GM19043 (cell line): ENCODE measurements around the gene CACNA1D.
"Not testable (repeated sequence)": the region's sequence is repeated elsewhere in the genome, so short reads cannot be mapped to it uniquely, and the experiment has no call there.

Experiments
- ATAC-seq: cut with Tn5 transposase; IDR thresholded peaks from one replicate; pipeline ENCODE4 v1.9.1; 2021; ENCODE audit warnings: low read depth; ENCODE audit not compliant: unreplicated experiment

The CACNA1D gene

DNA sequence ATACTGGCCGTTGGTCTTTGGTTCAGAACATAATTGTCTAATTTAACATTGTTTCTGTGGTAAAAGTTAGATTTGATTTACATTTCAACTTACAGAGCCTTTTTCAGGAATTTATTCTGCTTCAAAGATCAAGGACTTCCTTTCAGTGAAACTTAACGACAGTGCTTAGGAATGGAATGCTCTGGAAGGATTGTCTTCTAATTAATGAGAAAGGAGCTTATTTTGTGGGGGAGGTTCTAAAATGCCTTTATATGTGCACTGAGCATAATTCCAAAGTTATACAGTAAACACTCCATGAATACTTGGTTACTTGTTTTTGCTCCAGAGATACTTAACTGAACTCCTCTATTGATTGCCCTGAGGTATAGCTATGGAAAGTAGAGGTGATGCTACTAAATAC is 75.7 kb downstream of the CACNA1D start:
- ATAC-seq, result no peak

DNA sequence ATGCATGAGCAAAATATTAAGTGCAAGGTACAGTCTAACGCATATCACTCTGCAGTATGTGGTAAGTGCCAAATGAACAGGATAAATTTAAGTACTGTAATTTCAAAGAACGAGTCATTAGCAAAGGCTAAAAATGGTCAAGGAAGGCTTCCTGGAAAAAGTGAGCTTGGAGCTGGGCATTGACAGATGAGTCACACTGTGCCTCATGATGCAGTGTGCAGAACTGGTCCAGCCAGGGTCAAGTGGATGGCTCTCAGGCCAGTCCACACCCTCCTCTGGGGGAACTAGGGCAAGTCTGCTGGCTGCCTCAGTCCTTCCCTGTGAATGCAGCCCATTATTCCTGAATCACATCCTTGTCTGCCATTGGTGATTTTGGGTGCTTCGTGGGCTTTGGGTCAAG is 76.3 kb downstream of the CACNA1D start:
- no peak for ATAC-seq

DNA sequence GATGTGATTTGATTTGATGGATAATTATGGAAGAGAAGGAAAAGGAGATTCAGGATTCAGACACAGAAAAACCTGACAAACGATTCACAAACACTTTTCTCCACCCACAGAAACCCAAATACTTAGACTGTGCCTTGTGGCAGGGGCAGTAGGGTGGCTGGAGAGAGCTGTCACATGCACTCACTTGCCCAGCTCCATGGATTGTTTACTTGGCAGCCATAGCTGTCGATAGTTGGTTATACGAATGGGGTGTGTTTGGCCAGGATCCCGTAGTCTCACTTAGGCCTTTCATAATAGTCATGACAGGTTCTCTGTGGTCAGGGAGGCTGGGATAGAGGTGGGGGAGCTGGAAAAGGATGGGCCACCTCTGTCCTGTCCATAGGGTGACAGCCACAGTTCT is 76.9 kb downstream of the CACNA1D start:
- no peak for ATAC-seq

DNA sequence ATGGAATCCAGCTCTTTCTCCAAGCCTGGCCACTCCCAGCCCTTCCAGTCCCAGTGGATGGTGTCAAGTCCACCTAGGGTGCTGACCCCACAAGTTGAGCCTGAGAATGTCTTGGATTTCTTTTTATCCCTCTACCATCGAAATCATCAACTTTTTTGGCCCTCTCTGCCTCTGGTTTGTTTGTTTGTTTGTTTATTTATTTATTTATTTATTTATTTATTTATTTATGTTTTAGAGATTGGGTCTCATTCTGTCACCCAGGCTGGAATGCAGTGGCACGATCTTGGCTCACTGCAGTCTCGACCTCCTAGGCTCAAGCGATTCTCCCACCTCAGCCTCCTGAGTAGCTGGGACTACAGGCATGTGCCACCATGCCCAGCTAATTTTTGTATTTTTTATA is 77.8 kb downstream of the CACNA1D start:
- ATAC-seq, result not testable (repeated sequence)

DNA sequence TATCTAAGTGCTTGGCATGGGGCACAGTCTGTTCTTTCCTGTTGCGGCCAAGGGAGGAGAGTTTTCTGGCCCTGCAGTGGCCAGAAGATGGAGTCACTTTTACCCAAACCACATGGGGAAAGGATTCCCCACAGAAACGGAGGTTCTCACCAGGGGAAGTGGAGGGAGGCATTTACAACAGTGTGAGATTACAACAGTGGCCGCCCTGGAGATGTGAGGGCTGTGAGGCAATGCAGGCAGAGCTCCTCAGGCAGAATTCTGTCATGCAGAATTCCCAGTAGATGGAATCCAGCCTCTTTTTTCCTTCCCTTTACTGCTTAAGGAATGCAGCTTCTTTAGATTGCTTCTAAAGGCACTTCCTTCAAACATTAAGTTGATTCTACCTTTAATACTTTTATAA is 83.1 kb downstream of the CACNA1D start:
- no peak for ATAC-seq

DNA sequence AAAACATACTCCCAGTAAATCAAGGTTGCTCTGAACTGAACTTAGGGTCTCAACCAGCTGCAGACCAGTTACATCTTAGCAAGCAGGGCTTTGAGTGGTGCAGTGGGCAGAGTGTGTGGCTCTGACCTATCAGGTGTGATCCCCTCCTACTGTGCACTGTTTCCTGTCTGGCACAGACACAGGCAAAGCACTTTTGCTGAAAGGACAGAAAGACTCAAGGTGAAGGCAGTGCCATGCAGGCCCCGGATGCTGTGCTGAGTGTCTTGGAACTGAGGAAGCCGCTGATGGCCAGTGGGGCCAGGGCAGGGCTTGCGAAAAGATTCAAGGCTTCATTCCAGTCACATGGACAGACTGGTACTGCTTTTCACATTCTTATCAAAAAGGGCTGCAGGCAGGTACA is 85.2 kb downstream of the CACNA1D start:
- ATAC-seq, result no peak

DNA sequence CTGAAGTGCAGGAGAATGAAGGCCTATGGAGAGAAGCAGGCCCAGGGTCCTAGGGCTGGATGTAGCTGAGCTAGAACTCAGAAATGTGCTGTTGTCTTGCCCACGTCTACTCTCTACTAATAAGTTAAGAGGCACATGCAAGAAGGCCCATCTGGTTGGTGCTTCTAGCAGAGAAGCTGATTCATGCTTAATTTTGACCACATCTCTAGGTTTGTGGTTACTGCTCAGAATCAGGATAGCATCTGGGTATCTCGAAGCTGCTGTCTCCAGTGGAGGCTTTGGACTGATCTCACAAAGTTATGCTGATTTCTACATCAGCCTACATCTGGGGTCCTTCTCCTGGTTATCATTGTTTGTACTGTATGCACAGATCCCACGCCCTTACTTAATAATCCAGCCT is 87.3 kb downstream of the CACNA1D start:
- no peak for ATAC-seq

DNA sequence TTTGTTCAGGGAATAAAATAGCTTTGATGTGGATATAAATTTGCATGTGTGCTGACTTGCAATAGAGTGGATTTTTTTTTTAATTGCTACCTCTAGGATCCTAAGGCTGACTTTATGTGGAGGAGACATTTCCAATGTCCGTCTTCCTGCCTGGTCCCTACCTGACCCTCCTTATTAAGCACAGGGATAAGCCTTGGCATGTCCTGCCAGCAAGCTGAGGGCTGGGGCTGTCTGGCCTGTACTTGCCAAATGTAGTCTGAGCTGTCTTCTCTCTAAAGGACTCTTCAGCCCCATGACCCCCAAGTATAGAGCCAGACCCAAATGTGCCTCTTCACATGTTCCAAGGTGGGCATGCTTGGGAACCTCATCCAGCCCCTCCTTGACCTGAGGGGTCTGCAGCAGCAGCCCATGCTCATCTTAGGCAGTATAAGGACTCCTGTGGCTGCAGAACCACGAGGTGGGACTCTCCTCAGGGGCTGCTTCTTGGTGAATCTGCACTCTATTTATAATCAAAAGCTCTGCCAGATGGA is 88.8 kb downstream of the CACNA1D start:
- ATAC-seq, result no peak

DNA sequence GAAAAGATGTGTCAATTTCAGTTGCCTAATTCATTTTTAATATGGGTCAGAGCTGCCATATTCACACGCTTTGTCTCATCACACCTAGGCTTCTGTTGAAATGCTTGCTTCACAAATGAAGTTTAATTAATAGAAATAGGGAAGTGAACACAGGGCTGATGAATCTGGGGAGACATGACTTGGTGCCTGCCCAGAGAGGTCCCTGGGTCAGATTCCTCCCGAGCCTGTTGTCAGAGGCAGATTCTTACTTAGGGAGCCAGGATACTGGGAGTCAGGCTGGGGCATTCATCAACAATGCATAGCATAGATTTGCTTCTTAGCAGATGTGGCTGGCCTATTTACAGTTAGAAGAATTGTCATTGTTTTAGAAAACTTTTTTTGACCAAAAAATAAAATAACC is 90.6 kb downstream of the CACNA1D start:
- ATAC-seq, result no peak

DNA sequence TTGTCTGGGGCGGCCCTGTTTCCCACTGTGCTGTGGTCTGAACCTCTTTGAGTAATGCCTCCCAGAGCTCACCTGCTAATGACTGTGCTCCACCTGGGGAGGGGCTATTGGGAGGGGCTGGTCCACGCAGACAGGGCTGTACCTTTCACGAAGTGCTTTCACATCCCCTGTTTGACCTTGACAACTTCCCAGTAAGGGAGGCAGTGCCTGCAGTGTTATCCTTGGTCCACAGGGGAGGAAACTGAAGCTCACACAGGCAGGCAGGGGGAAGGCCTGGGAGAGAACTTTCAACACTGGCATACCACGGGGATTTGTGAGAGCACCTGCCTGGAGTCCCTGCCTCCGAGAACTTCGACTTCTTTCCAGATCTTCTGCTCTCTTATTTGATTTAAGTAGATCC is 91.2 kb downstream of the CACNA1D start:
- ATAC-seq, result no peak

DNA sequence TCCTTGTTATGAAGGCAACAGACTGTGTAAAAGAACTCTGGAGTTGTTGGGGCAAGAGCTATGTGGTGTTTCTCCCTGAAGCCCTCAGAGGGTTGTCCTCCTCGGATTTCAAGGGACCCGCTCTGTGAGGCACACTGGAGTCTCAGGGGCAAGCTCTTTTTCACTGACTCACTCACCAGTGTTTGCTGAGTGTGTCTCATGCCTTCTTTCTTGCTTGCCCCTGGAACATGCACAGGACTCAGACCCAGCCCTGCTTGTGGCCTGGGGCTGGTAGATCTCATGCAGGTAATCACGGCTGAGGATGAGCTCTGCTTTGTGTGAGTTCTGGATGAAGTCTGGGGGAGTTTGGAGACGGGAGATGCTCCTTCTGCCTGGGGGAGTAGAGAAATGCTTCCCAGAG is 93.7 kb downstream of the CACNA1D start:
- no peak for ATAC-seq

DNA sequence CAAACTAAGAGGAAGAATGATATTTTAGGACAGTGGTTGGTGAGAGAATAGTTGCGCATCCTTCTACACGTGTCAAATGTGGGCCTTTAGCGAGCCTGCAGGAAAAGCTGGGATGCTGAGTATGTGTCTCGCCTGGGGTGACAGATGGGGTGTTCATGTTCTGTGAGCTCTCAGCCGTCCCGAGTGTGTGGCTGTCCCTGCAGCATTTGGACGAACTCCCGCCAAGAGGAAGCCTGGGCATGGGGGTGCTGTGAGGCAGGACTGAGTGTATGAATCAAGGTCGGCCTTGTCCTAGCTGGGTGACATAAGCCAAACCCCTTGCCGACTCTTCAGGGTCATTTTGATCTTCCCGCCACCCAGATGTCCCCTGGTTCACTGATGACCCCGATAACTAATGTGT is 94.8 kb downstream of the CACNA1D start:
- ATAC-seq, result no peak

DNA sequence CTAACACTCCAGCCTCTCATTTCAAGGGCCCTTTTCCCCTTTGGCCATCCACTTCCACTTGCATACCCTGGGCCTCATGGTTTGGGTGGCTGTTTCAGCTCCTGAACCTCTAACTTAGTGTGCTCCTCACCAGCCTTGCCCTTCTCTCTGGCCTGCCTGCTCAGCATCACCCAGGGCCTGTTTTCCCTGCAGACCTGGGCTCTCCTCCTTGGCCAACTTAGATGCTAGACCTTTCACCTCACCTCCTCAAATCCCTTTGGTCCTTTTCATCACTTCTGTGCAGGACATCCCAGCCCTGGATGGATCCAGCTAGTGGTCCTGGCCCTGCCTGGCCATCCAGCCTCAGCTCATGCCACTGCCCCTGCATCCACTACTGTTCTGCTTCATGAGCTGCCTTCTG is 95.4 kb downstream of the CACNA1D start:
- ATAC-seq, result no peak

DNA sequence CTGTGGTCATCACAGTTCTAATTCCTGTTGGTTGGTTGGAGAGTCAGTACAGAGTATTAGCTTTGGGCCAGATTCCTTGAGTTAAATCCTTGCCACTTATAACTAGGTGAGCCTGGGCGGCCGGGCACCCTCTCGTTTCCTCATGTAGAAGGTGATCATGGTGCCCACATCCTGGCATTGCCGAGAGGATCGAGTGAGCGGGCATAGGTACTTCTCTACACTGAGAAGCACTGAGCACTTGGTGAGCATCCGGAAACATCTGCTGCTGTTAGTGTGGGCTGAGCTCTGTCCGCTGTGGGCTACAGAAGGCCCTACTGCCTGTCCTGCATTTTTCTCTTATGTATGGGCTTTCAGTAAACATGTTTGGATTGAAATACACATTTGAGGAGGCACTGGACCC is 96.2 kb downstream of the CACNA1D start:
- no peak for ATAC-seq

DNA sequence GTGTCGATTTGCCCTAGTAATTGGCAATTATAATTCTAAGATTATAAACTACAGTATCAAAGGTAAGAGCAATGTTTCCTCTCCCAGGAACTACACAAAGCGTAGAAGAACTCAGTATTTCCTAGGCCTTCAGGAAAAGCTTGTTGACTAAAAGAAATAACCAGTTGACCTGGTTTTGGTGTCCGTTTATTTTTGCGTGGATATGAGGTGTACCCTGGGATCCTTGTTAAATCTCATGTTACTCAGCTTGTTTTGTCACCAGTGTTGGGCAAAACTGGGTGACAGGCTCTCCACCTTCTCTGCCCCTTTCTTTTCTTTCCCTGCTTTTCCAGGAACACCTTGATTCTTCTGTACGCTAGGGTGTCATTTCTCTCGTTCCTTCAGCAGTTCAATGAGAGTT is 97.2 kb downstream of the CACNA1D start:
- no peak for ATAC-seq

DNA sequence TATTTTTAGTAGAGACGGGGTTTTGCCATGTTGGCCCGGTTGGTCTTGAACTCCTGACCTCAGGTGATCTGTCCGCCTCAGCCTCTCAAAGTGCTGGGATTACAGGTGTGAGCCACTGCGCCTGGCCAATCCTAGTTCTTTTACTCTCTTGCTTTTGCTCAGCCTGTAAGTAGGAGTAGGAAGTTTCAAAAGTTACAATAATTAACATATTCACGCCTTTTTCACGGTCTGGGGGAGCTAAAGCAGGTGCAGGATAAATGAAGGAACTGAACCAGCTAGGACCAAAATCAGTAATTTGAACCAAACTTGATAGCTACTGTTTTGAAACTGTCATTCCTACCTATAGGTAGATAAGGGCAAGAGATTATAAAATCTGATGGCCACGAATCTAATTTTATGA is 98.5 kb downstream of the CACNA1D start:
- no peak for ATAC-seq

DNA sequence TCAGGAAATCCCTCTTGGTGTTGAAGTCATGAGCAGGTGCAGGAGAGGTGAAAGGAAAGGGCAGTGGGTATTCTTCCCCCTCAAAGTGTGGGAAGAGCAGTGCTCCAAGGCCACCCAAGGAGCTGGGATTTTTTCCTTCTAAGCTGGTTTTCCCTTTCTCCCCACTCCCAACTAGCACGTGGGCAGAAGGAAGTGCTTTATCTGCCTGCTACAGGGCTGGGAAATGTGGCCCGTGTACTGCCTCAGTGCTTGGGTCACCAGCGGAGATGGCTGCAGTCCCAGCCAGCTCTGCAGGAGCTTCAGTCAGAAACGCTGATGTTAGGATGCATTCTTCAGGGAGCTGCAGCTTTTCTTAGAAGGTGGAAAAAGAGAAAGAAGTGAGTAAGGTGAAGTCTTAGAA is 99.2 kb downstream of the CACNA1D start:
- no peak for ATAC-seq

DNA sequence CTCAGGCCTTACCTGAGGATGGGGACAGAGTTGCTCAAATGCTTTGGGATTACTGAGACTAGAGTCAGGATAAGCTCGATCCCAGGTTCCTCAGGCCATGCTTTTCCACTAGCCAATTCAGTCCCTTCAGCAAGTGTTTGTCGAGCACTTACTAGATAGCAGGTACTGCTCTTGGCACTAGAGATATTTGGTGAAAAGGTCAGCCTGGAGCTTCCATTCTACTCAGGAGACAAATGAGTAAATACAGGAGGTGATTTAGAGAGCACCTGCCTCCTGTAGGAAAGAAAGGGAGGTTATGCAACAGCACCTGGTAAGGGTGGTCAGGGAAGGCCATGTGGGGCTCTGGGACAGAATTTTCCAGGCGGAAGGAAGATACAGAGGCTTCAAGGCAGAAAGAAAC is 99.9 kb downstream of the CACNA1D start:
- ATAC-seq, result no peak

DNA sequence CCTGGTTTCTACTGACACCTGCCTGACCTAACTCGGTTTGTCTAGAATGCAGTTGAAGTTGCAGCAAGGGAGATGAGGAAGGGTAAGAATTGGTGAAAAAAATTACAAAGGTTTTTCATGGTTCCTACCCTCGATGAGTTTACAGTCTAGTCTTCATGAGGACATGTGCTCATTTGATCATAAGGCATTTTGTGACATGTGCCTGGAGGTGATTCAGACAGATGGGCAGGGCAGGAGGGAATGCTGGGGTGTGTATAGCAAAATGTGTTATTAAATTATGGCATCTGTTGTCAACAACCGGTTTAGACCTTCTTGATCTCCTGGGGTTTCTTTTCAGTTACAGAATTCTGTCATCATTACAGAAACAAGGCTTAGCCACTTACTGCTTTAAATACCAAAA is 101.2 kb downstream of the CACNA1D start:
- ATAC-seq, result no peak

DNA sequence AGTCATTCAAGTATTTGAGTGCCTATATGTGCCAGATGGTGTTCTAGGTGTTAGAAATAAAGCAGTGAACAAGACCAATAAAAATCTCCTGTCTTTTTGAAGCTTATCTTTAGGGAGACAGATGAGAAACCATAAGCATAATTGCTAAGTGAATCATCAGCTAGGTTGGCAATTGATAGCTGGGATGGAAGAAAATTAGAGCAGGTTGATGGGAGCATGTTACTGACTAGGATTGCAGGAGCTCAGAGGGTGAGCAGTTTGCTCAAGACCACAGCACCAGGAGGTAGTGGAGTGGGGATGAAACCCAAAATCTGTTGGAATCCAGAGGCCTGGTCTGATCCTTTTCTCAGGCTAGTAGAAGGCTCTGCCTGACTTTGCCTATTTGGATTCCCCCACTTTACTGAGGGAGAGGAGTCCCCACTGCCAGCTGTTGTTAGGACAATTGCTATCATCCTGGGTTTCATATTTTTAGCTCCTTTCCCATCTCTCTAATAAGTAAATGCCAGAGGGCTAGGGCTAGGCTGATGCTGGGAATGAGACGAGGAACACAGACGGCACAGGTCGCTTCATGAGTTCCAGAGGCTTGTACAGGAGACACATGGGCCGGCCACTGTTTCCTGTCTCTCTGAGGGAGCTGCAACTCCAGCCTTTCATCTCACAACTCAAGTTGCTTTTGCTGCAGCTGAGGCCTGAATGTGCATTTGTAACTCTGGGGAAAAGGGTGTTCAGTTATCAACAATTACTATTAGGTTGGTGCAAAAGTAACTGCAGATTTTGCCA is 102.9 kb downstream of the CACNA1D start:
- ATAC-seq, result no peak

DNA sequence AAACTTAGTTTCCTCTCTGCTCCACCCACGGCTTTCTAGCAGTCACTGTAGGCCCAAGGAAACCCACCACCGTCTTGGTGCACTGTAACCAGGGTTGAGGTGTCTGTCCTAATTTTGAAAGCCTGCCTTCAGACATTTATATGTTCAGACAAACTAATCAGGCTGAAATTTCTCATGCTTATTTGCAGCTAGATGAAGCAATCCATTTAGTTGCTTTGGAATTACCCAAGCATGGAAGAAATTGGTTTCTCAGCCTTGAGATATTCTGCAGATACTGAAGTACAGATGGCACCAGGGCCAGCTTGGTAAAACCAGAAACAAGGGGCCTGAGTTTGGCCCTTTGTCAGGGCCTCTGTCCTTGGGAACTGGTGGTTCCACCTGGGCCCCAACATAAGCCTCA is 105.4 kb downstream of the CACNA1D start:
- ATAC-seq, result no peak

DNA sequence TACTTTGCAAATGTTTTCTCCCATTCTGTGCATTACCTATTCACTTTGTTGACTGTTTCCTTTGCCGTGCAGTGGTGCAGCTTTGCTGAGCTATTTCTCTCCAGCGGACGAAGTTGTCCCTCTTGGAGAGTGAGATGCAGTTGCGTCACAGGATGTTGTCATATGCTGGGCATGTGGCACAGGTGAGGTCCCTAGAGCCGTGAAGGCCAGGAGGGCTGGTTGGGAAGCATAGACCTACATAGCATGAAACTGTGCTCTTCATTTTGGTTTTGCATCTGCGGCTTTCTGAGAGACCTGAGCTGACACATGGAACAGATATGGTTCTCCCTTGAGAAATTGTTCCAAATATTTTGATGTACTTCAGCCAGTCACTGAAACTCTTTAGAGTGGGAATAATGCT is 108.5 kb downstream of the CACNA1D start:
- no peak for ATAC-seq

DNA sequence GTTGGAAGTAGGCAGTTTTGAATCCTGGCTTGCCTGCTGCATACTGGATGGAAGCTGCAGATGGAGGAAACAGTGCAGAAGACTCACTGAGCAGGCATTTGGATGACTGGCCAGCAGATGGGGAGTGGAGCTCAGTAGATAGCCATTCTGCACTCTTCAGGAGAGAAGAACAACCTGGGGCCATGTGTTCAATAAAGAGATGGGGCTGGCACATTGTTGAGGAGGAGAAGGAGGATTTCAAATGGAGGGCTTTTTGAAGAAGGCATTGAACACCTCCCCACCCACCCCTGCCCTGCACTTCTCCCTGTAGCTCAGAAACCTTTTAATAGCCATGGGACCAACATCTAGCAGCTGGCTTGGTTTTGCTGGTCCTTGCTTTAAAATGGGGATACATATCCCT is 109.8 kb downstream of the CACNA1D start:
- no peak for ATAC-seq
